ENCODE results near the gene SFXN2. TPM values are rescaled to one million over a fixed set of nuclear protein-coding genes. Genes with fewer than 3 reads are reported as not detected.
"Not testable (repeated sequence)": the region's sequence is repeated elsewhere in the genome, so short reads cannot be mapped to it uniquely, and the experiment has no call there.

SFXN2 gene, protein sequence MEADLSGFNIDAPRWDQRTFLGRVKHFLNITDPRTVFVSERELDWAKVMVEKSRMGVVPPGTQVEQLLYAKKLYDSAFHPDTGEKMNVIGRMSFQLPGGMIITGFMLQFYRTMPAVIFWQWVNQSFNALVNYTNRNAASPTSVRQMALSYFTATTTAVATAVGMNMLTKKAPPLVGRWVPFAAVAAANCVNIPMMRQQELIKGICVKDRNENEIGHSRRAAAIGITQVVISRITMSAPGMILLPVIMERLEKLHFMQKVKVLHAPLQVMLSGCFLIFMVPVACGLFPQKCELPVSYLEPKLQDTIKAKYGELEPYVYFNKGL
- total RNA-seq (2014; rRNA removed; shearing (Covaris generic)) = 0.89 and 5.5 TPM in 2 replicates

DNA sequence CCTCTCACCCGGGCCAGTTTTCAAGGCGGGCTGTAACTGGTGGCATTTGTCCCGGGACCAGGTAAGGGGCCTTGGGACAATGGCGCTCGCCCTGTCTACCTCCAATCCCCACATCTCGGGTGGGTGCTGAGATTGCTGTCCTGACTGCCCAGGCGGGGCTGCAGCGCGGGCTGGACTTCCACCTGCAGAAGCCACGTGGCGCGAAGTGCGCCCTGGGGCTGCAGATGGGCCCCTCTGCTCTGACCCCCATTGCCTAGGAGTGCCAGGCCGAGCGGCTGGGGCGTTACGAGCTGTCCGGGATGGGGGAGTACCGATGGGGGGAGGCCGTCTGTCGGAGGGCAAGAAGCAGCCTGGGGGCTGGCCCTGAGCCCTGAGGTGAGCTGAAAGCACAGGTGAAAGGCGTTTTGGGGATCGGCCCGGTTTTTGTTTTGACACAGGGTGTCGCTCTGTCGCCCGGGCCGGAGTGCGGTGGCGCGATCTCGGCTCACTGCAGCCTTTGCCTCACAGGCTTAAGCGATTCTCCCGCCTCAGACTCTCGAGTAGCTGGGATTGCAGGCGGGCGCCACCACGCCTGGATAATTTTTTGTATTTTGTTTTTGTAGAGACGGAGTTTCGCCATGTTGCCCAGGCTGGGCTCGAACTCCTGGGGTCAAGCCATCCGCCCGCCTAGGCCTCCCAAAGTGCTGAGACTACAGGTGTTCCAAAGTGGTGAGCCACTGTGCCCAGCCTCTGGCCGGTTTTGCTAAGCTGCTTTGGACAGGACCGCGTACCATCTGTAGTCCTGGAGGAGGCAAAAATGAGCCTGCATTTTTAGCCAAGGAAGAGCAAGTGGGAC, at the start of gene SFXN2:
Gene SFXN2 (plus strand): TSS at position 16 of the 835 bp plus-strand sequence. CDS start 12,001 bp downstream, outside the sequence.
- no peak for DNase-seq (ENCODE audit: low read depth)

DNA sequence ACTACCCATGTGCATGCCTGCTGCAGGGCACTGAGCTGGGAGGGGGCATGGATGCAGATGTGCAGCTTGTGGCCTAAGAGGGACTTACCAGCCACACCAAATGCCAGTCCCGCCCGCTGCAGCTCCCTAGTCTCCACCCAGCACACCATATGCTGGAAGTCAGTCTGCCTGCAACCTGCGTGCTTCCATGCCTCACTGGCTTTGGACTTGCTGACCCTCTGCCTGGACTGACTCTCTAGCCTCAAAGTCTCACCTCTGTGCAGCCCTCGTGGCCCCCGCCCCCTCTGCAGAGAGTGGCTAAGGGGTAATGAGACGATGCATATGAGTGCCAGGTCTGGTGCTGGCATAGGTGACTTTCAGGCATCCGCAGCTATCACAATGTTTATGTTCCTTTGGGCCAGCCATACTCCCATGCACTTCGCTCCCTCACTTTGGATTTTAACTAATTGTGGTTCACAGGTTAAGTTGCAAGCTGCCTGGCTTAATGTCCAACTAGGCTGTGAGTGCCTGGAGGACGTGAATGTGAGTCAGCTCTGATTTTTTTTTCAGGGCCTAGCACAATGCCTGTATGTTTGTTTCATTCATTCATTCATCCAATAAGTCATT, 48.4 kb upstream of the SFXN2 start:
- no peak for DNase-seq (ENCODE audit: low read depth)

DNA sequence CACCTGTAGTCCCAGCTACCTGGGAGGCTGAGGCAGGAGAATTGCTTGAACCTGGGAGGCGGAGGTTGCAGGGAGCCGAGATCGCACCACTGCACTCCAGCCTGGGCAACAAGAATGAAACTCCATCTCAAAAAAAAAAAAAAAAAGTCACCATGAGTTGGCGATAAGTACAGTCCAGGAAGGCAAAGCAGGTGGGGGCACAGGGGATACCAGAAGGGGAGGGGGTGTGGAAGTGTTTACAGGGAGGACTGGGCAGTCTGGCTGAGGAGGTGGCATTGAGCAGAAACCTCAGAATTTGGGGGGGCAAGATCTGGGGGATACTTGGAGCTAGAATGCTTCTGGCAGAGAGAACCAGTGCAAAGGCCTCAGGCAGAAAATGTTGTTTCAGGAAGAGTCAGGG, 47.0 kb upstream of the SFXN2 start:
- DNase-seq (ENCODE audit: low read depth) = not testable (repeated sequence)

DNA sequence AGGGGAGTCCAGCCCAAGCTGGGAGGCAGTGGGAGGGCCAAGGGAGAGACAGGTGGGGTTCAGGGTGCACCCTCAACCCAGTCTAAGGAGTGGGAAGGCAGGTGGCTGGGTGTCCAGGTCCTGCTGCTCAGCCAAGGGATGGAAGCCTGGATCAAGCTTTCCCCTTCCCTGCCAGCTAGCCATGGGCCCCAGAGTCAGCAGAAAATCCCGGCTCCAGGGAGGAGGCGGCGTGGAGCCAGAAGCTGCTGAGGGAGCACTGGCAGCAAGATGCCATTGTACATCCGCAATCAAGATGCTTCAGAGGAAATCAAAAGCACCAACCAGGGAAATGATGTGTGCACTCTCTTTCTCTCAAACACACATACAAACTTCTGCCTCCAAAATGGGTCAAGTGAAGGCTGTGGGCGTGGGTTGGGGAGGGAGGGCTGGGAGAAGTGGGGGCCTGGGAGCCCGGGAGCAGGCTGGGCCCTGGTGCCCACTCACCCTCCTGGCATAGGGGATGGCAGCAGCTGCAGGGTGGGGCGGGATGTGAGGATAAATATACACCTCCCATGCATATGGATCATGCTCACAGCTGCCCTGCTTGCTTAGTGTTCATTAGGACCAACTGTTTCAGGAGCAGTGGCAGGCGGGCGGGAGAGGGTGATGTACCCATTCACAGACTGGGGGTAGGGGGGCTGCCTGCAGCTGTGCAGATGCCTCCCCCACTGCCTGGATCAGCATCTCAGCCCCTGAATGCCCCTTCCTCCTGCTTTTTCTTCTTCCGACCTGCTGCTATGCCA, 45.9 kb upstream of the SFXN2 start:
- DNase-seq (ENCODE audit: low read depth) = no peak

DNA sequence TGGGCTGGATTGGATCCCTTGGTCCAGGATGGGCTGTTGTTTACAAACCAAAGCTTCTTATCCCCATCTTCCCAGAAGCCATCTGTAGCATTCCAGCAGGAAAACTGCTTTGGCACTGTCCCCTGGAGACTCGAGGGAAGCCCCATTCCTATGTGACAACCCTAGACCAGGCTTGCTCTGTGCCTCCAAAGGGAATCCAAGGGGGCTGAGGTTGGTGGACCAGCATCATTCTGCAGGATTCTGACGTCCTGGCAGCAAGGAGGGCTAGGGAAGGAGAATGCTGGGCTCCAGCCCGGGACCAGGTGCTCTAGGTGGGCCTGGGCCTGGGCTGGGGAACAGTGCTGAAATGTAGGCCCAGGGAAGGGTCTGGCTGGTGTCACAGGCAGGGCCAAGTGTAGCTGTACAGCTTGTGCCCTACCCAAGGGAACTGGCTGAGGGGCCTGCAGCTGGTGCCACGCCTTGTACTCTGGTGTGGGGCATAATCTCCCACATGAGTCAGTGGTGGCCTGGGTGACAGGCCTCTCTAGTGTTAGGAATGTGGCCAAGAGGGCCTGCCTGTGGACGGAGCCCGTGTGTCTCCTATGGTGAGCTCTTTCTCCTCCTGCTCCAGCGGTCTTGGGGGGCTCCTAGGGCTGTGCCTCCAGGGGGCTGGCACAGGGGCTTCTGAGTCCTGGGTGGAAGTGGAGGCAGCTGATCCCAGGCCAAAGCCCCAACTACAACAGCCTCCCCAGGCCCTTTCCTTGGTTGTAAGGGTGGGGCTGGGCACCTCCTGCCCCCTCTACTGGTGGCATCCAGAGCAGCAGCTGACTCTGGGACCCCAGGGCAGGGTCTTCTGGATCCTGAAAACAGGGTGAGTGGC, 45.0 kb upstream of the SFXN2 start:
- DNase-seq (ENCODE audit: low read depth) = peak; percentile 52

DNA sequence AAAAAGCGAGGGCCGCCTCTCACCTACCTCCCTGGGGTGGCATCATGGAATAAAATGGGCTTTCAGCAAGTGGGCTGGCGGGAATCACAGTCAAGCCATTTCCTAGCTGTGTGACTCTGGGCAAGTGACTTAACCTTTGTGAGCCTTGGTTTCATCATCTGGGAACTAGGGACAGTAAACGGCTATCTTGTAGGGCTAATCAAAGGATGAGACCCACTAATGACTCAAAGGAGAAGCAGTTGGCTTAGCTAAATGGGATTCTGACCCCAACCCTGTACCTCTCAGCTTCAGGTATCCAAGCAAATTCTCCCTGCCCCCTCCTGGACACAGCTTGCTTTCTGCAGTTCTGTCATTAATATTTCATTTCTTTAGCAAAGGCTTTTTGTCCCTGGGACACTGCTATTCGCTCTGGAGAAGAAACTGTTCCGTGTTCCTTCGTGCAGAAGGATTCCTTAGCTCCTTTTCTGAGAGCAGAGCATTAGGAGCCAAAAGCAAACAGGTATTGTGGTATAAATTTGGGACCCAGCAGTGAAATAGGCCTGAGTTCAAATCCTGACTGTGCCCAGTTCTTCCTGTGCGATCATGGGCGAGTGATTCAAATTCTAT, 44.3 kb upstream of the SFXN2 start:
- DNase-seq (ENCODE audit: low read depth) = no peak

DNA sequence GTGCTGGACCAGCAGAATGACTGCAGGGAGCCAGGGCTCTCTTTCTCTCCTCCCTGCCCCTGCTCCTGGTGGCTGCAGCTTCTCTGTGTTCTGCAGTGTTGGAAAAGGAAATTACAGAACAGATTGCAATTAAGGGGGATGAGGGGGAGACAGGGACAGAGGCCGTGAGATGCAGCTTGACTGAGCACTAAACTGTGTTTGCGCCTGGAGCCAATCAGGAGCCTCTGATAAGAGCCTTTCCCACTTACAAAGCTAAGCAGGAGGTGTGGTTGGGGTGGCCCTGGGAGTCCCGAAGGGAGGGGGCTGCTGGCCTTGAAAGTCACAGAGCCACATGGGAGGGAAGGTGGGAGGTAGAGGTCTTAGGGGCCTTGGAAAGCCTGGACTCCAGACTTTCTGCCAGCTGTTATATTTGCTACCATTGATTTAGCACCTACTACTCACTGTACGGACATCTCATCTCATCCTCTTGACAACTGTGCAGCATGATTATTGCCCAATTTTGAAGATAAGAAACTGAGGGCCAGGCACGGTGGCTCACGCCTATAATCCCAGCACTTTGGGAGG, 43.5 kb upstream of the SFXN2 start:
- no peak for DNase-seq (ENCODE audit: low read depth)

DNA sequence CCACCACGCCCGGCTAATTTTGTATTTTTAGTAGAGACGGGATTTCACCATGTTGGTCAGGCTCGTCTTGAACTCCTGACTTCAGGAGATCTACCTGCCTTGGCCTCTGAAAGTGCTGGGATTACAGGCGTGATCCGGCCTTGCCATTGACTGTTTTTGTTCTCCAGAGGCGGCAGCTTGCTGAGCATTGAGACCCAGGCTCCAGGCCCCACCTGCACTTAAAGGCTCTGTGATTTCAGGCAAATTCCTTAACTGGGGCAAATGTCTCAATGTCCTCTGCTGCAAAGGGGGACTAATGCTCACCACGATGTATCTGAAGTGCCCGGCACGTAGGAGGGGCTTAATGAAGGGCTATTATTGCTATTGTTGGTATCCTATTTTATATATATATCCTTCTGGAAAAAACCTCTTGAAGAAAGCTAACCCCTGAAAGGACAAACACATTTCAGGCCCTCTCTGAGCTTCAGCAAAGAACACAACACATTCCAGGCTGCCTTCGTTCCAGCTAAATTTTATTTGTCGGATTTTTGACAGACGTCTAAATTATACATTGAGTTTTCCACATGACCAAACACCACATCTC, 41.1 kb upstream of the SFXN2 start:
- DNase-seq (ENCODE audit: low read depth) = no peak

DNA sequence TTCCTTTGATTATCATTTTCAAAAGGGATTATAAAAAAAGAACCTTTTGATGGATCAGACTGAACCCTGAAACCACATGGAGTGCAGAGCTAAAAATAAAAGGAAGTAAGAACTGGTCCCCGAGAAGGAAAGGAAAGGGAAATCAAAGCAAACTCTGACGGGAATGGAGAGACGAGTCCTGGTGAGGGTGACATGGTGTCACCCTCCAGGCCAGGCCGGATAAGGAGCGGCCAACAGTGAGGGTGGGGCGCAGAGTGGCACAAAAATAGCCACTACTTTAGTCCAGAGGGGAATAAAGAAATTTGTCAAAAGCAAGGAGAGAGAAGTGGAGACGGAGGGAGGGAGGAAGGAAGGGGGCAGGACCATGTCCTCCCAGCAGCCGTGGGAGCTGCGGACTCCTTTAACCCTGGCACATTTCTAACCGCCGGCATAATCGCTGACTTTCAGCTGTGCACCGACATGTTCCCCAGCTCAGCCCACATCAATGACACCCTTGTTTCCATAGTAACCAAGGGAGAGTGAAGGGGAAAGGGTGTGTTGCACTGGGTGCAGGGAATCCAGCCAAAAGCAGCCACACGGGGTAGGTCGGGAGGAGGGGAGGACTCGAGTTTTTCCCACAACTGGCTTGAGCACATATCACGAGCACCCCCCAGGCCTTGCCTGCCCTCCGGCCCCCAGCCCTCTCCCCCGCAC, 40.5 kb upstream of the SFXN2 start:
- peak; percentile 24 for DNase-seq (ENCODE audit: low read depth)

DNA sequence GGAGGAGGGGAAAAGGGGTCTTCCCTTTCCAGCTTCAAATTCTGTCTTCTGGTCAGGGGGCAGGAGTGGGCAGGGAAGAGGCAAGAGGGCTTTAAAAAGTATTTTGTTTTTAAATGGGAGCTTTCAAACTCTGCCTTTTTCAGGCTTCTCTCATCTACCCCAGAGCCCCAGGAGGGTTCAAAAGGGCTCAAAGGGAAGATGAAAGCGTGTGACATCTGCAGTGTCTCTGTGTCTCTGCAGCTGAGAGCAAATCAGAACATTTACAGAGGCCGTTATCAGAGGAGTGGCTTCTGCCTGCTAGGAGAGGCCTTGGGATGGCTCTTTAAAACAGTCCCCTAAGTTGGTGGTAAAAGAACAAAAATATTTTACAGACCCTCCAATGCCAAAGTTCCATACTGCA, 39.9 kb upstream of the SFXN2 start:
- DNase-seq (ENCODE audit: low read depth) = no peak

DNA sequence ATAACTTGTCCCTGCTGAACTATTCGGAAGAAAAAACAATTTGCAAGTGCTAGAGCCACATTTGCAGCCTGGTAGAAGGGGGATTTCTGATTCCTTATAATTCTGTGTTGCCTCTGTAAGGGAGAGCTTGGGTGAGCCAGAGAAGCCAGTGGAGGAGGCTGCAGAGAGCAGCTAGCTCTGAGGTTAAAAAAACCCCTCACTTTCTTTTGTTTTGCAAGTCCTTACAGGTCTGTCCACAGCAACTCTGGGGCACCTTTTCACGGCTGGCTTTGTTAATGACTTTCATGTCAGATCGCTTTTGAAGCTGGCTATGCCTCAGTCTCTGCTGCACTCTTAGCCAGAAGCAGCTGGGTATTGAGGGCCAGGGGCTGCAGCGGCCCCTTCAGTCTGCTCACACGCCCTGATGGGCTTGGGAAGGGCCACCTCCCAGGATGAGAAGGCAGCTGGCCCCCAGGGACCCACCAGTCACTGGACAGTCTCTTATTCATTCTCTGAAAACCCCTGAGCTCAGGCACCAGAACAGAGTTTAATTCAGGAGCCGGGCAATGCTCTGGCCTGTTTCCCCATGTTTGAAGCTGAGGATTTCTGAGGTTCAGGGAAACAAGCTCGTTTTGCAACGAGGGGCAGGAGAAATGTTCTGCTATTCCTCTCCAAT, 39.3 kb upstream of the SFXN2 start:
- DNase-seq (ENCODE audit: low read depth) = no peak

DNA sequence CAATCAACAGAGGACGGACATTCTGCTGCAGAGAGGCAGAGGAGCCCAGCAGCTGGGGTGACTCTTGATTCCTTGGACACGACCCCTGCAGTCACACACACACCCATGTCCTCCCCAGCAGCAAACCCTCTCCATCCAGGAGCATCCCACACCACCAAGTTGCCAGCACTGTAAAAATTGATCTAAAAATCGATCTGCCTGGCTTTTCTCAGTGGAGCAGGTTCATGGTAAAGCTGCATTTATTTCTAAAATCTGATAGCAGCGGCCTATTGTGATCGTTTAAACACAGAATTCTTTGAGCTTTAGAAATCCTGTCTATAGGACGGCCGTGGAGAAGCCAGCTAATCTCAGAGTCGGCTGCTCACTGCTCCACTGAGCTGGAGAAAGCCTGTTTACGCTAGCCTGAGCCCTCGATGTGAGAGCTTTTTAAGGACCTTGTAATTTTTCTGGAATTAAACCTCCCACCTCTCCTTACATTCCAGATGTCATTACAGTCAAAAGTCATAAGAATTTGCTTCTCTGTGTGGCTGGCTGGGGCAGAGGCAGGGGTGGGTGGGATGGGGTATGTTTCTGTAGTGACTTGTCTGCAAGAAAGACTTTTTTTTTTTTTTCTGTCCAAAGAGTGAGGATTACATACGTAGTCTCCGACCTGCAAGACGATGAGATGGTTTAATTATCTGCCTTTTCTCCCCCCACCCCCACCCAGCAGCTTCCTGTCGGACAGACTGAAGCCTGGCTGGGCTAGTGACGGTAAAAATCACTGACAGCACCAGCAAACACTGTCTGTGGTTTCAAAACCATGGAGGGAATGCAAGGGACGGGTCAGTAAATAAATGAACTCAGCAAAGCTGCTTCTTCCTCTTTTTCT, 38.5 kb upstream of the SFXN2 start:
- peak; percentile 63 for DNase-seq (ENCODE audit: low read depth)

DNA sequence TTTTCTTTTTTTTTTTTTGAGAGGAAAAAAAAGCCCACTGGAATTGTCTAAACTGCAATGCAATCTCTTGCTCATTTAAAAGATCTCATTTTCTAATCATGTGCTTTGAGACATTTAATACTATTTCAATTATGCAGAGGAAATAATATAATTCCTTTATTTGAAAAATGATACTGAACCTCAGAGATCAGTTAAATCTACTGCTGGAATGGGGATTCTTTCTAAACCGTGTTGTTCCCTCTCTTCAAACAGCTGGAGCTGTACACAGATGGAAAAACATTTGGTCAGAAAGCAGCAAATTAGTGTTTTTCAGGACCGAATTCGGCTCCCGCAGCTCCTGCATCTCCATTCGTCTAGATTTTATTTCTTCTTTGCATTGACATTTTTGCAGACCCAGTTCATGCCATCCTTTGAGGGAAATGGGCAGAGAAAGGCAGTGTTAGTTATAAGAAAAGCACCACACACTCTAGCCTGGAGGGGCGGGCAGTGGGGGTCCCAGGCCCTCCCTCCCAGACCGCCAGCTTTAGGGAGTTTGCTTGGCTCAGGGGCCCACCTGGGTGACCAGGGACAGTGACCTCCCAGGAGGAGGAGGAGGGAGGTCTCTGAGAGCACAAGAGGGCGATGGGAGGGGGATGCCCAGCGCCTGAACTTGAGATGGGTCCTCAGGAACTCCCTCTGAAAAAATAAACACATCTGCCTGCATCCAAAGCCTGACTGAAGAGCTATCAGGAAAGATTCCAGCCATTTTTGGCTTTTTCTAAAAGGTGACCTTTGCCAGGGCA, 37.7 kb upstream of the SFXN2 start:
- DNase-seq (ENCODE audit: low read depth) = no peak

DNA sequence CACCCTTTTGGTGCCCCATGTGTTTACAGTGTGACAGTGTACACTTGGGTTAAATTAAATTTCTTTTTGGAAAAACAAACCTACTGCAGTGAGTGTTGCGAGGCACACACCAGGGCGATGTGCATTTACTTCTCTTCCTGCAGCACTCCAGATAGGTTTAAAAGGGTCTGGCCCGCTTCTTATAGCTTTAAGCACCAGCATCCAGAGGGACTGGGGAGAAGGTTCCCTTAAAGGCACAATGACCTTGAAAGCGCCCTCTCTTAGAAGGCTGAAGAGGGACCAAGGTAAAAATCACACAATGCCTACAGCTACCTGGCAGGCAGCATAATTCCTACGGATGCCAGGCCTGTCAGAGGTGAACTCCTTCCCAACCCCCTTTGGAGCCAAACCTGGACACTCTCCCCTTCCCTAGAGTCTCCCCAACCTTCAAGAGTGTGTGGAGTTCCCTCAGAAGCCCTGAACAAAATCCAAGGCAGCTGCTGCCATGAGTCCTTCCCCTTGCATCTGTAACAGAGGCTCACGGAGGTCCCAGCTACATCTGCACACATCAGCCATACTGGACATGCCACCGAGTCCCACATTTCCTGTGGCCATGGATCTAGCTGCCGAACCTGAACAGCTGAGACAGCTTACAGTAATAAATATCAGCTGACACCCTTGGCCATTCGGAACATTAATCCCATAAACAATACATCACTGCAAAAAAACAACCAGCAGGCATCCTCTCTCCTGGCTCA, 36.9 kb upstream of the SFXN2 start:
- DNase-seq (ENCODE audit: low read depth) = no peak

DNA sequence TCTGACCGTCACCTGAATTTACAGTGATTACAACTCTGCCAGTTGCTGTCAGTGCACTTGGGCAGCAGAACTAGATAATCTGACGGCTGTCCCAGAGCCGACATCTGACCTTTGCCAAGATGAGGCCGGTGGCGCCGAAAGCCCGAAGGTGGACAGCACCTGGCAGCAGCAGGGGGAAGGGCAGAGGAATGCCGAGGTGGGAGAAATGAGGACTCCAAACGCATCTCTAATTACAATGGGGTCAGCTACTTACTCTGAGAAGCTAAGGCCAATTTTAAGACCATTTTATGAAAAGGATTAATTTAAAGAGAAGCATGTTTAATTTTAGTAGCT, 36.4 kb upstream of the SFXN2 start:
- no peak for DNase-seq (ENCODE audit: low read depth)

DNA sequence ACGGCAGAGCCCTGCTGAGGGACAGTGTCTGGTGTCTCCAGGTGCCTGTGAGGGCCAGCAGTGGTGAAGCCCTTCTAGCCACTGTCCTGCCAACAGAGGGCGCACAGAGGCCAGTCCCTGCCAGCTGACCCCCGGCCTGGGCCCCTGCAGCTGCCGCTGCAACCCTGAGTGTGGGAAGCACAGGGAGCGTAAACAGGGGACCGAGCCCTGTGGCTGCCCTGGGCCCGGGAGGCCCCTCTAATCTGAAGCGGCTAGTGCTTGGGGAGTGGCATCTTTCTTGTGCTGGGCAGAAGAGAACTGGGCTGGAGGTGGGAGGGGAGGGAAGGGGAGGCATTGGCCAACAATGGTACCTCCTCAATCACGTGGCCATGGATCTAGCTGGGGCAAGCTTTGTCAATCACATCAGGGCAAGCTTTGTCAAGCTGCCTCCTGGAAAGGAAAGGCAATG, 35.6 kb upstream of the SFXN2 start:
- peak; percentile 58 for DNase-seq (ENCODE audit: low read depth)

Measured in Daoy (cell line).